ENCODE measurements around the gene CDC42BPB.

CDC42BPB gene

DNA sequence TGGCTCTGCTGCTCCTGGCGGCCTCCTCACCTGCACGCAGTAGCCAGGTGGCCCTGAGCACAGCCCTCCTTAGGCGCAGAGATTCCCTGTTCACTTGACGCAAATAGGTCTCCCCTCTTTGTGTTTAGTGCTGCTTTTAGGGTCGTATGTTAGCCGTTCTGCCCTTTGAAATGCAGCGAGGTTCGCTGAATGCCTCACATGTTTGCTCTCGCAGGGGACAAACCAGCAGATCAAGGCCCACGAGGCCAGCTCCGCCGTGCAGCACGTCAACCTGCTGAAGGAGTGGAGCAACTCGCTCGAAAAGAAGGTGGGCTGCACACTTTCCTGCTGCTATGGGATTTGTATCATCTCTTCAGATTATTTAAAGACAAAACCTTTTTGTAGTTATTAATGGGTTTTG is 166.2 kb downstream of the CDC42BPB start:
- peaks cover 12% of the 10 kb centered on the region; the same call in 1 of the 2 replicates for H3K36me3 ChIP-seq (ENCODE audit: control insufficient read depth, low read length)
- no peaks in the 10 kb centered on the region for H3K27me3 ChIP-seq (ENCODE audit: control insufficient read depth, low read length)
- H3K9me2 ChIP-seq (replicated peaks; ENCODE audit: control insufficient read depth, low read length), result no peaks in the 10 kb centered on the region
- H3K9me3 ChIP-seq (ENCODE audit: control insufficient read depth, insufficient read depth, low read length), result no peaks in the 10 kb centered on the region
- H3K4me3 ChIP-seq (ENCODE audit: low read length), result no peak overlapping the region
- no peaks in the 10 kb centered on the region for H3F3A ChIP-seq (ENCODE audit: control insufficient read depth, insufficient read depth)
- no peaks in the 10 kb centered on the region for H3K79me2 ChIP-seq (ENCODE audit: control insufficient read depth, low read length)
- TF ChIP-seq, protein P1, sequence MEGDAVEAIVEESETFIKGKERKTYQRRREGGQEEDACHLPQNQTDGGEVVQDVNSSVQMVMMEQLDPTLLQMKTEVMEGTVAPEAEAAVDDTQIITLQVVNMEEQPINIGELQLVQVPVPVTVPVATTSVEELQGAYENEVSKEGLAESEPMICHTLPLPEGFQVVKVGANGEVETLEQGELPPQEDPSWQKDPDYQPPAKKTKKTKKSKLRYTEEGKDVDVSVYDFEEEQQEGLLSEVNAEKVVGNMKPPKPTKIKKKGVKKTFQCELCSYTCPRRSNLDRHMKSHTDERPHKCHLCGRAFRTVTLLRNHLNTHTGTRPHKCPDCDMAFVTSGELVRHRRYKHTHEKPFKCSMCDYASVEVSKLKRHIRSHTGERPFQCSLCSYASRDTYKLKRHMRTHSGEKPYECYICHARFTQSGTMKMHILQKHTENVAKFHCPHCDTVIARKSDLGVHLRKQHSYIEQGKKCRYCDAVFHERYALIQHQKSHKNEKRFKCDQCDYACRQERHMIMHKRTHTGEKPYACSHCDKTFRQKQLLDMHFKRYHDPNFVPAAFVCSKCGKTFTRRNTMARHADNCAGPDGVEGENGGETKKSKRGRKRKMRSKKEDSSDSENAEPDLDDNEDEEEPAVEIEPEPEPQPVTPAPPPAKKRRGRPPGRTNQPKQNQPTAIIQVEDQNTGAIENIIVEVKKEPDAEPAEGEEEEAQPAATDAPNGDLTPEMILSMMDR (IDR thresholded peaks at IDR 0.05; ENCODE audit: low read depth, low read length, poor library complexity, severe bottlenecking), result no peak
- no peak for TF ChIP-seq EZH2phosphoT487 (IDR thresholded peaks at IDR 0.05; ENCODE audit: borderline replicate concordance, low read length)
- H4K20me1 ChIP-seq (ENCODE audit: control insufficient read depth, insufficient read depth, low read depth, low read length), result no peaks in the 10 kb centered on the region
- H3K4me2 ChIP-seq (ENCODE audit: low read length), result no peak overlapping the region
- H3K4me1 ChIP-seq (ENCODE audit: control insufficient read depth, low read length), result no peaks in the 10 kb centered on the region
- H3K27ac ChIP-seq (ENCODE audit: low read depth, low read length), result no peak overlapping the region

DNA sequence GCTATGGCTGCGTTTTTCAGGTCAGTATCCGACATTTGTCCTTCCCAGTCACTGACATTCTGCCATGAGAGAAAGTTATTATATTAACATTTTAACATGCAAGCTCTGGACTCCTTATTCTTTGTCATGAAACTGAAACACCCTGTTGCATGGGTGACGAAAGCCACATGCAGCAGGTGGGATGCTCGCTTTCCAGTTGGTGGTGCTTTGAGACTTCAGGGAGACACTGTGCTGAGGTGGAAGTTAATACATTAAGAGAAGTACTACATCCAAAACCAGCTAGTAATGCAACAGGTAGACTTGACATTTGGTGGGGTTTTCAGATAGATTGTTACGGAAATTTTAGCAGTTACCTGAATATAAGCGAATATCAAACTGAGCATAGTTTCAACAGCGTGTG is 167.7 kb downstream of the CDC42BPB start:
- TF ChIP-seq, protein P1 (IDR thresholded peaks at IDR 0.05; ENCODE audit: low read depth, low read length, poor library complexity, severe bottlenecking), result no peak
- no peak for TF ChIP-seq EZH2phosphoT487 (IDR thresholded peaks at IDR 0.05; ENCODE audit: borderline replicate concordance, low read length)

DNA sequence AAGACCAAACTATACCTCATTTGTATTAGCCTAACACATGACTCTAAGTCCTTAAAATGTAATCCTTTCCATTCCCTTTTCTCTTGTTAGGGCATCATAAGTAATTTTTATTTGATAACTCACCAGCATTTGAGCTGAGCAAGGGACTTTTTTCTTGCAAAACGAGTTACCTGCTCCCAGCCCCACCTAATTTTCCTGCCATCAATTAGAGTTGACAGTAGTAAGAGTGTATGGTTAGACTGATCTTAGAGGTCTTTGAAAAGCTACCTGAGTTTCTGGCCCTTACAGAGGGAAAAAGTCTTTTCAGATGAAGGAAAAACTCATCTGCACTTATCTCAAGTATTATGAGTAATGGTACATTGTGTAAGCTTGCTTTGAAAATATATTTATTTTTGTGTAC is 168.6 kb downstream of the CDC42BPB start:
- Histone ChIP-seq H3K79me2 (ENCODE audit: control insufficient read depth, low read length) (no peaks in the 10 kb centered on the region), H3K27me3 (ENCODE audit: control insufficient read depth, low read length) (no peaks in the 10 kb centered on the region), H3K4me1 (ENCODE audit: control insufficient read depth, low read length) (no peaks in the 10 kb centered on the region), H3F3A (ENCODE audit: control insufficient read depth, insufficient read depth) (no peaks in the 10 kb centered on the region), H3K4me2 (ENCODE audit: low read length) (no peak overlapping the region), H3K27ac (ENCODE audit: low read depth, low read length) (no peak overlapping the region), H3K9me2 (replicated peaks; ENCODE audit: control insufficient read depth, low read length) (no peaks in the 10 kb centered on the region), H3K9me3 (ENCODE audit: control insufficient read depth, insufficient read depth, low read length) (no peaks in the 10 kb centered on the region), H3K4me3 (ENCODE audit: low read length) (no peak overlapping the region), H3K36me3 (ENCODE audit: control insufficient read depth, low read length) (peaks cover 11% of the 10 kb centered on the region; the same call in 1 of the 2 replicates), H4K20me1 (ENCODE audit: control insufficient read depth, insufficient read depth, low read depth, low read length) (no peaks in the 10 kb centered on the region)
- TF ChIP-seq, protein P1 (IDR thresholded peaks at IDR 0.05; ENCODE audit: low read depth, low read length, poor library complexity, severe bottlenecking), result no peak
- no peak for TF ChIP-seq EZH2phosphoT487 (IDR thresholded peaks at IDR 0.05; ENCODE audit: borderline replicate concordance, low read length)

More for the DNA sequence above, 167.7 kb downstream of the CDC42BPB start:
- no peak overlapping the region for H3K4me2 ChIP-seq (ENCODE audit: low read length)
- no peaks in the 10 kb centered on the region for H3K27me3 ChIP-seq (ENCODE audit: control insufficient read depth, low read length)
- H3K9me3 ChIP-seq (ENCODE audit: control insufficient read depth, insufficient read depth, low read length), result no peaks in the 10 kb centered on the region
- H4K20me1 ChIP-seq (ENCODE audit: control insufficient read depth, insufficient read depth, low read depth, low read length), result no peaks in the 10 kb centered on the region
- peaks cover 11% of the 10 kb centered on the region; the same call in 1 of the 2 replicates for H3K36me3 ChIP-seq (ENCODE audit: control insufficient read depth, low read length)
- no peaks in the 10 kb centered on the region for H3K4me1 ChIP-seq (ENCODE audit: control insufficient read depth, low read length)
- no peak overlapping the region for H3K4me3 ChIP-seq (ENCODE audit: low read length)
- no peaks in the 10 kb centered on the region for H3F3A ChIP-seq (ENCODE audit: control insufficient read depth, insufficient read depth)
- H3K9me2 ChIP-seq (replicated peaks; ENCODE audit: control insufficient read depth, low read length), result no peaks in the 10 kb centered on the region
- no peak overlapping the region for H3K27ac ChIP-seq (ENCODE audit: low read depth, low read length)
- H3K79me2 ChIP-seq (ENCODE audit: control insufficient read depth, low read length), result no peaks in the 10 kb centered on the region

Data from DOHH2 (cell line).